Testis (tissue), 3 donors: ENCODE results near the gene ITGA1. TPM values are rescaled to one million over a fixed set of nuclear protein-coding genes. Genes with fewer than 3 reads are reported as not detected.

ENCODE experiments used
- DNase-seq: peaks from one replicate; pipeline ENCODE4 v3.0.0-alpha.2; 2019
- H3K27ac ChIP-seq, 2 donors: fragments of 200-600 bp; sonication (generic); one replicate each; pipeline ENCODE4 v1.5.1; 2019
- H3K27me3 ChIP-seq: fragments of 200-600 bp; sonication (generic); one replicate; pipeline ENCODE4 v1.5.1; 2019
- H3K36me3 ChIP-seq: fragments of 200-600 bp; sonication (generic); one replicate; pipeline ENCODE4 v1.5.1; 2017; ENCODE audit warnings: low read depth; ENCODE audit errors: missing control alignments
- H3K4me1 ChIP-seq: fragments of 200-600 bp; sonication (generic); one replicate; pipeline ENCODE4 v1.5.1; 2019
- H3K4me3 ChIP-seq, 2 donors: fragments of 200-600 bp; sonication (generic); one replicate each; pipeline ENCODE4 v1.5.1; 2017 to 2019
- H3K9me3 ChIP-seq: fragments of 200-600 bp; sonication (generic); one replicate; pipeline ENCODE4 v1.5.1; 2017
- POLR2A ChIP-seq: fragments of 450-650 bp; IDR thresholded peaks from one replicate; pipeline ENCODE4 v1.6.1; 2017; ENCODE audit warnings: antibody characterized with exemption, mild to moderate bottlenecking, moderate library complexity
- WGBS, 2 donors: methylation state at CpG; one replicate each; pipeline ENCODE4 v1.1.5; 2018; 5-methylcytosine and 5-hydroxymethylcytosine counted together
- intact Hi-C: fragments of 100-400 bp; cut with DNase I; formaldehyde crosslinking; loops from one replicate; pipeline ENCODE4 v1.15.1; 2023; ENCODE audit warnings: low total_unique reads
- polyA plus RNA-seq: library from polyadenylated mRNA; stranded (reverse); fragments of 350-450 nt; fragmentation: Illumina TruSeq; extraction: RNeasy Lipid Tissue Mini Kit (QIAGEN cat#74804); gene quantifications from one replicate; pipeline ENCODE4 v1.2.3, GENCODE V29; 2014; ENCODE audit warnings: low read depth, low replicate concordance; ENCODE audit not compliant: insufficient read depth
- total RNA-seq, 2 donors: library from RNA; depleted of rRNA; stranded (reverse); fragments of >200 nt; gene quantifications; one replicate each; pipeline ENCODE4 v1.2.3, GENCODE V29; 2016
- TF ChIP-seq, protein P1 (sequence below), 3 experiments: fragments of 450-650 bp in 2 of 3; fragments of 200-600 bp in 1 of 3; sonication (generic) in 1 of 3; IDR thresholded peaks; one replicate each; pipeline ENCODE4 v1.5.1; 2016 to 2019; ENCODE audit warnings: antibody characterized with exemption in 3 of 3, mild to moderate bottlenecking in 2 of 3, moderate library complexity in 1 of 3

ITGA1 gene
- total and polyA plus RNA-seq, 3 donors from 2014 or later: 7.3 to 8.1 (median 7.5) TPM

DNA sequence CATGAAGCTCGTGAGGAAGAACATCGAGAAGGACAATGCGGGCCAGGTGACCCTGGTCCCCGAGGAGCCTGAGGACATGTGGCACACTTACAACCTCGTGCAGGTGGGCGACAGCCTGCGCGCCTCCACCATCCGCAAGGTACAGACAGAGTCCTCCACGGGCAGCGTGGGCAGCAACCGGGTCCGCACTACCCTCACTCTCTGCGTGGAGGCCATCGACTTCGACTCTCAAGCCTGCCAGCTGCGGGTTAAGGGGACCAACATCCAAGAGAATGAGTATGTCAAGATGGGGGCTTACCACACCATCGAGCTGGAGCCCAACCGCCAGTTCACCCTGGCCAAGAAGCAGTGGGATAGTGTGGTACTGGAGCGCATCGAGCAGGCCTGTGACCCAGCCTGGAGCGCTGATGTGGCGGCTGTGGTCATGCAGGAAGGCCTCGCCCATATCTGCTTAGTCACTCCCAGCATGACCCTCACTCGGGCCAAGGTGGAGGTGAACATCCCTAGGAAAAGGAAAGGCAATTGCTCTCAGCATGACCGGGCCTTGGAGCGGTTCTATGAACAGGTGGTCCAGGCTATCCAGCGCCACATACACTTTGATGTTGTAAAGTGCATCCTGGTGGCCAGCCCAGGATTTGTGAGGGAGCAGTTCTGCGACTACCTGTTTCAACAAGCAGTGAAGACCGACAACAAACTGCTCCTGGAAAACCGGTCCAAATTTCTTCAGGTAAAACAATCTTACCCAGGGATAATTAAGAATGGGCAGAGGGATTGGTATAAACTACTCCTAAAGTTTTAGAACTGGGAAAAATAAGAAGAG is 12.9 kb downstream of the ITGA1 start:
- Histone ChIP-seq H3K4me3 (peak overlapping the region; percentile 72 to 84), H3K27me3 (no peaks in the 10 kb centered on the region), H3K27ac (peak overlapping the region; percentile 92 to 93), H3K9me3 (no peaks in the 10 kb centered on the region), H3K36me3 (no peaks in the 10 kb centered on the region), H3K4me1 (peaks cover 19% of the 10 kb centered on the region)
- TF ChIP-seq, protein P1, sequence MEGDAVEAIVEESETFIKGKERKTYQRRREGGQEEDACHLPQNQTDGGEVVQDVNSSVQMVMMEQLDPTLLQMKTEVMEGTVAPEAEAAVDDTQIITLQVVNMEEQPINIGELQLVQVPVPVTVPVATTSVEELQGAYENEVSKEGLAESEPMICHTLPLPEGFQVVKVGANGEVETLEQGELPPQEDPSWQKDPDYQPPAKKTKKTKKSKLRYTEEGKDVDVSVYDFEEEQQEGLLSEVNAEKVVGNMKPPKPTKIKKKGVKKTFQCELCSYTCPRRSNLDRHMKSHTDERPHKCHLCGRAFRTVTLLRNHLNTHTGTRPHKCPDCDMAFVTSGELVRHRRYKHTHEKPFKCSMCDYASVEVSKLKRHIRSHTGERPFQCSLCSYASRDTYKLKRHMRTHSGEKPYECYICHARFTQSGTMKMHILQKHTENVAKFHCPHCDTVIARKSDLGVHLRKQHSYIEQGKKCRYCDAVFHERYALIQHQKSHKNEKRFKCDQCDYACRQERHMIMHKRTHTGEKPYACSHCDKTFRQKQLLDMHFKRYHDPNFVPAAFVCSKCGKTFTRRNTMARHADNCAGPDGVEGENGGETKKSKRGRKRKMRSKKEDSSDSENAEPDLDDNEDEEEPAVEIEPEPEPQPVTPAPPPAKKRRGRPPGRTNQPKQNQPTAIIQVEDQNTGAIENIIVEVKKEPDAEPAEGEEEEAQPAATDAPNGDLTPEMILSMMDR (IDR thresholded peaks at IDR 0.05): no peak
- no peak for TF ChIP-seq POLR2A
- intact Hi-C loops: no loop called here
- 3 to 5% methylated on average over 20 to 31 of the region's 31 CpGs for WGBS, 2 donors
- DNase-seq: peak; percentile 52

DNA sequence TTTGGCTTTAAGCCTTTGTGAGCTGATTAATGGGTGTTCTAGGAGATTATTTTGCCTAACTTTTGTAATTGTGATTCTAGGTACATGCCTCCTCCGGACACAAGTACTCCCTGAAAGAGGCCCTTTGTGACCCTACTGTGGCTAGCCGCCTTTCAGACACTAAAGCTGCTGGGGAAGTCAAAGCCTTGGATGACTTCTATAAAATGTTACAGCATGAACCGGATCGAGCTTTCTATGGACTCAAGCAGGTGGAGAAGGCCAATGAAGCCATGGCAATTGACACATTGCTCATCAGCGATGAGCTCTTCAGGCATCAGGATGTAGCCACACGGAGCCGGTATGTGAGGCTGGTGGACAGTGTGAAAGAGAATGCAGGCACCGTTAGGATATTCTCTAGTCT is 13.6 kb downstream of the ITGA1 start:
- DNase-seq: no peak
- TF ChIP-seq, protein P1 (IDR thresholded peaks at IDR 0.05): no peak
- no peak for TF ChIP-seq POLR2A
- H3K4me3 ChIP-seq: peak overlapping the region; percentile 72 to 84
- WGBS, 2 donors: 17 to 20% methylated on average over 8 of the region's 8 CpGs
- no peaks in the 10 kb centered on the region for H3K27me3 ChIP-seq
- no peaks in the 10 kb centered on the region for H3K9me3 ChIP-seq
- peaks cover 19% of the 10 kb centered on the region for H3K4me1 ChIP-seq
- no peaks in the 10 kb centered on the region for H3K36me3 ChIP-seq
- intact Hi-C loops: no loop called here
- peak overlapping the region in 1 of 2 donors; percentile 92 for H3K27ac ChIP-seq

DNA sequence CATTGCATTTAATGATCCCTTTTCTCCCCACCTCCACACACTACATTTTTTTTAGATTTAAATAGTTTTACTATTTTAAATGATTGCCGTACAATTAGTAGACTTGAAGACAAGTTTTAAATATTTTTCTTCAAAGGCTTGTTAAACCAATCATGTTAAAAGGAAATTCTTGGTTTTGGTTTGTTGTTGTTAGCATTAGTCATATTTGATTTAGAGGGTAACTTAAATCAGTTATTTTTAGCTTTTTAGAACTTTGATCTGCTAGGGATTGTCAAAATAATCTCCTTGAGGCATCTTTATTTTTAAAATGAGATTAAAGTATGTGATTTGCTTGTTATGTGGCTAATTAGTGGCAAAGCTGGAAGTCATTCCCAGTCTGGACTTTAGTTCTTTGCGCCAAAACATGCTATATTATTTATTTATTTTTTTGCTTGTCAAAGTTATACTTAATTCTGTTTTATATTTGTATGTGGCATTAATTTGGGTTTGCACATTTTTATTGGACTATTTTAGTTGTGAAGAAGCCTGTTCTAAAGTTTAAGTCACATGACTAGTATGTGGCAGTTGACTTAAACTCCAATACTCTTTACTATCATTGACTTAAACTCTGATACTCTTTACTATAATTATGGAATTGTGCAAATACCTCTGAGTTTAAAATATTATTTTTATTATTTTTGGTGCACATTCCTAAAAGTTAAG is 14.7 kb downstream of the ITGA1 start:
- Histone ChIP-seq H3K27ac (peak overlapping the region in 1 of 2 donors; percentile 8), H3K4me3 (no peak overlapping the region), H3K4me1 (peaks cover 19% of the 10 kb centered on the region), H3K27me3 (no peaks in the 10 kb centered on the region), H3K9me3 (no peaks in the 10 kb centered on the region), H3K36me3 (no peaks in the 10 kb centered on the region)
- intact Hi-C loops: no loop called here
- 71 to 76% methylated on average over 2 of the region's 2 CpGs for WGBS, 2 donors
- DNase-seq: no peak
- TF ChIP-seq, protein P1 (IDR thresholded peaks at IDR 0.05): no peak
- no peak for TF ChIP-seq POLR2A

DNA sequence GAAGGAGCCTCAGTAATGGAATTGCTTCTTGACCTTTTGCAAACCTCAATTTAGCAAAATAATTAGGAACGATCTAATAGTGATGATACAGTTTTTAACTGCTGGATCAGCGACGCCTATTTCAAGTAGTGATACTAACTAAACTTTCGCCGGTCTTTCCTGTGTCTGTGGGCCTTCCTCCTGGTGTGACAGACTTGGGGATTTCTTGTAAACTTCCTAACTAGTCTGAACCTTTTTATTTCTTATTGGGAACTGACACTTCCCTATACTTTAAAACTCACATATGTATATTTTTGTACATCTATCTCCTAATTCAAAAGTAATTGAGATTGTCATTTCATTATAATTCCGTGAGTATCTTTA is 15.2 kb downstream of the ITGA1 start:
- intact Hi-C loops: no loop called here
- DNase-seq: no peak
- H3K9me3 ChIP-seq: no peaks in the 10 kb centered on the region
- H3K36me3 ChIP-seq: no peaks in the 10 kb centered on the region
- H3K4me3 ChIP-seq: no peak overlapping the region
- H3K27me3 ChIP-seq: no peaks in the 10 kb centered on the region
- WGBS, 2 donors: 58 to 65% methylated on average over 6 of the region's 6 CpGs
- H3K4me1 ChIP-seq: peaks cover 19% of the 10 kb centered on the region
- TF ChIP-seq POLR2A: no peak
- TF ChIP-seq, protein P1 (IDR thresholded peaks at IDR 0.05): no peak
- peak overlapping the region in 1 of 2 donors; percentile 22 for H3K27ac ChIP-seq
